SJSA1 (cell line): ENCODE data around the gene CCDC144A. TPM values are rescaled to one million over a fixed set of nuclear protein-coding genes. Genes with fewer than 3 reads are reported as not detected.
"Not testable (repeated sequence)": the region's sequence is repeated elsewhere in the genome, so short reads cannot be mapped to it uniquely, and the experiment has no call there.

Experiments
- DNase-seq, 2 experiments: peaks; one replicate each; pipeline ENCODE4 v3.0.0-alpha.2; 2015 to 2020; ENCODE audit warnings: low spot score in 2 of 2, low read depth in 1 of 2
- H3K27ac ChIP-seq: fragments of 250-450 bp; sonication (Bioruptor Pico); 2 replicates; pipeline ENCODE4 v1.5.1; 2020; ENCODE audit warnings: mild to moderate bottlenecking, moderate library complexity
- H3K27me3 ChIP-seq: fragments of 250-450 bp; sonication (Bioruptor Pico); replicated peaks from 2 replicates; pipeline ENCODE4 v1.5.1; 2020; ENCODE audit warnings: mild to moderate bottlenecking, moderate library complexity
- H3K36me3 ChIP-seq: fragments of 250-450 bp; sonication (Bioruptor Pico); 2 replicates; pipeline ENCODE4 v1.5.1; 2020; ENCODE audit warnings: mild to moderate bottlenecking
- H3K4me1 ChIP-seq: fragments of 250-450 bp; sonication (Bioruptor Pico); replicated peaks from 2 replicates; pipeline ENCODE4 v1.6.1; 2021; ENCODE audit warnings: mild to moderate bottlenecking
- H3K4me3 ChIP-seq: fragments of 250-450 bp; sonication (Bioruptor Pico); 2 replicates; pipeline ENCODE4 v1.5.1; 2020; ENCODE audit warnings: mild to moderate bottlenecking
- H3K9me3 ChIP-seq: fragments of 250-450 bp; sonication (Bioruptor Pico); replicated peaks from 2 replicates; pipeline ENCODE4 v1.5.1; 2020; ENCODE audit warnings: mild to moderate bottlenecking
- total RNA-seq: library from RNA; depleted of rRNA; stranded (reverse); fragments of >200 nt; shearing (Covaris generic); gene quantifications from 2 replicates; pipeline ENCODE4 v1.2.3, GENCODE V29; 2014; rRNA removed

CCDC144A gene
- 0.61 TPM in 1 of 2 replicates, not detected in the other for total RNA-seq

GRCh38 chr17:16689731-16690281 lies at the start of gene CCDC144A:
TSS of gene CCDC144A (plus strand) at chr17:16690241. CDS start at chr17:16690401, 160 bp downstream.
- not testable (repeated sequence) for DNase-seq, H3K4me1 ChIP-seq, H3K9me3 ChIP-seq, H3K36me3 ChIP-seq, H3K27me3 ChIP-seq, H3K27ac ChIP-seq, H3K4me3 ChIP-seq

GRCh38 chr17:16649585-16649984 lies 40.5 kb upstream of the CCDC144A start:
- Histone ChIP-seq H3K36me3 (peaks cover 8% of the 10 kb centered on the region; the same call in 1 of the 2 replicates), H3K27me3 (peaks cover 3% of the 10 kb centered on the region; the same call in 1 of the 2 replicates), H3K4me1 (no peaks in the 10 kb centered on the region; the same call in 1 of the 2 replicates), H3K4me3 (no peak overlapping the region), H3K27ac (no peak overlapping the region), H3K9me3 (no peaks in the 10 kb centered on the region)
- DNase-seq, result no peak

GRCh38 chr17:16652252-16652651 lies 37.8 kb upstream of the CCDC144A start:
- H3K27me3 ChIP-seq, result peaks cover 9% of the 10 kb centered on the region; the same call in 1 of the 2 replicates
- no peaks in the 10 kb centered on the region; the same call in 1 of the 2 replicates for H3K4me1 ChIP-seq
- H3K4me3 ChIP-seq, result no peak overlapping the region
- DNase-seq, result no peak
- no peaks in the 10 kb centered on the region for H3K9me3 ChIP-seq
- H3K36me3 ChIP-seq, result peaks cover 6% of the 10 kb centered on the region; the same call in 1 of the 2 replicates
- H3K27ac ChIP-seq, result no peak overlapping the region

GRCh38 chr17:16652847-16653366 lies 37.1 kb upstream of the CCDC144A start:
- peak in 1 of 2 experiments; percentile 1 for DNase-seq
- H3K9me3 ChIP-seq, result no peaks in the 10 kb centered on the region

GRCh38 chr17:16653367-16654041 lies 36.5 kb upstream of the CCDC144A start, which contains the start of gene ZNF624:
TSS of gene ZNF624 (minus strand) at chr17:16653850.
- DNase-seq, result peak; percentile 89 to 90
- H3K27me3 ChIP-seq, result peaks cover 9% of the 10 kb centered on the region; the same call in 1 of the 2 replicates
- H3K4me1 ChIP-seq, result no peaks in the 10 kb centered on the region; the same call in 1 of the 2 replicates
- peak within 1 kb of the TSS; percentile 55 for H3K27ac ChIP-seq
- H3K4me3 ChIP-seq, result peak within 1 kb of the TSS; percentile 67
- H3K9me3 ChIP-seq, result no peaks in the 10 kb centered on the region
- H3K36me3 ChIP-seq, result 0 out of 2 replicates have a peak, but pooled peaks cover 4% of the 10 kb centered on the region

More at GRCh38 chr17:16652847-16653366, 37.1 kb upstream of the CCDC144A start:
- Histone ChIP-seq H3K4me1 (no peaks in the 10 kb centered on the region; the same call in 1 of the 2 replicates), H3K4me3 (peak overlapping the region; percentile 67), H3K27me3 (peaks cover 9% of the 10 kb centered on the region; the same call in 1 of the 2 replicates), H3K36me3 (0 out of 2 replicates have a peak, but pooled peaks cover 4% of the 10 kb centered on the region), H3K27ac (peak overlapping the region; percentile 55; the same call in 1 of the 2 replicates)

- Histone ChIP-seq H3K9me3 (no peaks in the 10 kb centered on the region), H3K4me1 (no peaks in the 10 kb centered on the region), H3K4me3 (no peak overlapping the region), H3K36me3 (no peaks in the 10 kb centered on the region), H3K27ac (no peak overlapping the region), H3K27me3 (no peaks in the 10 kb centered on the region)
- DNase-seq, result no peak
Measured at GRCh38 chr17:16661217-16661616, 28.8 kb upstream of the CCDC144A start.

GRCh38 chr17:16662936-16663335 lies 27.1 kb upstream of the CCDC144A start:
- Histone ChIP-seq H3K27ac (no peak overlapping the region), H3K4me3 (no peak overlapping the region), H3K9me3 (no peaks in the 10 kb centered on the region), H3K4me1 (no peaks in the 10 kb centered on the region), H3K36me3 (no peaks in the 10 kb centered on the region), H3K27me3 (peaks cover 2% of the 10 kb centered on the region)
- DNase-seq, result no peak

- not testable (repeated sequence) for H3K9me3 ChIP-seq, H3K4me3 ChIP-seq, DNase-seq, H3K4me1 ChIP-seq, H3K27me3 ChIP-seq, H3K27ac ChIP-seq, H3K36me3 ChIP-seq
Measured at GRCh38 chr17:16666553-16666906, 23.5 kb upstream of the CCDC144A start.

GRCh38 chr17:16666907-16667636 lies 23.0 kb upstream of the CCDC144A start:
- not testable (repeated sequence) for H3K36me3 ChIP-seq, H3K27me3 ChIP-seq, H3K4me1 ChIP-seq, H3K27ac ChIP-seq, DNase-seq, H3K9me3 ChIP-seq, H3K4me3 ChIP-seq

- no peak overlapping the region for H3K4me3 ChIP-seq
- H3K36me3 ChIP-seq, result no peaks in the 10 kb centered on the region
- H3K4me1 ChIP-seq, result no peaks in the 10 kb centered on the region
- H3K27ac ChIP-seq, result no peak overlapping the region
- no peaks in the 10 kb centered on the region for H3K27me3 ChIP-seq
- H3K9me3 ChIP-seq, result no peaks in the 10 kb centered on the region
- no peak for DNase-seq
Measured at GRCh38 chr17:16676676-16677268, 13.3 kb upstream of the CCDC144A start.

GRCh38 chr17:16683290-16684138 lies 6.5 kb upstream of the CCDC144A start:
- H3K9me3 ChIP-seq, H3K4me3 ChIP-seq, H3K27me3 ChIP-seq, H3K36me3 ChIP-seq, H3K27ac ChIP-seq, H3K4me1 ChIP-seq, DNase-seq: not testable (repeated sequence)

- H3K9me3 ChIP-seq, H3K36me3 ChIP-seq, H3K27ac ChIP-seq, H3K4me3 ChIP-seq, H3K4me1 ChIP-seq, H3K27me3 ChIP-seq, DNase-seq: not testable (repeated sequence)
Measured at GRCh38 chr17:16686019-16686418, 4.0 kb upstream of the CCDC144A start.

GRCh38 chr17:16687151-16687550 lies 2.9 kb upstream of the CCDC144A start:
- H3K4me3 ChIP-seq, H3K27me3 ChIP-seq, H3K36me3 ChIP-seq, H3K9me3 ChIP-seq, DNase-seq, H3K27ac ChIP-seq, H3K4me1 ChIP-seq: not testable (repeated sequence)
